Hepatocyte (in vitro differentiated cells): ENCODE measurements around the gene TMEM123.

Source experiments
- CTCF ChIP-seq: fragments of 200-600 bp; sonication (generic); IDR thresholded peaks from 2 replicates; pipeline ENCODE4 v1.5.1; 2016; ENCODE audit warnings: antibody characterized with exemption, mild to moderate bottlenecking; ENCODE audit not compliant: poor library complexity
- EZH2 ChIP-seq: fragments of 200-600 bp; sonication (generic); IDR thresholded peaks from 2 replicates; pipeline ENCODE4 v1.6.1; 2016; ENCODE audit warnings: antibody characterized with exemption, mild to moderate bottlenecking, borderline replicate concordance
- EZH2phosphoT487 ChIP-seq: fragments of 200-600 bp; sonication (generic); IDR thresholded peaks from one replicate; pipeline ENCODE4 v1.6.1; 2018; ENCODE audit warnings: antibody characterized with exemption, mild to moderate bottlenecking, low read depth, moderate library complexity; ENCODE audit not compliant: unreplicated experiment, severe bottlenecking

DNA sequence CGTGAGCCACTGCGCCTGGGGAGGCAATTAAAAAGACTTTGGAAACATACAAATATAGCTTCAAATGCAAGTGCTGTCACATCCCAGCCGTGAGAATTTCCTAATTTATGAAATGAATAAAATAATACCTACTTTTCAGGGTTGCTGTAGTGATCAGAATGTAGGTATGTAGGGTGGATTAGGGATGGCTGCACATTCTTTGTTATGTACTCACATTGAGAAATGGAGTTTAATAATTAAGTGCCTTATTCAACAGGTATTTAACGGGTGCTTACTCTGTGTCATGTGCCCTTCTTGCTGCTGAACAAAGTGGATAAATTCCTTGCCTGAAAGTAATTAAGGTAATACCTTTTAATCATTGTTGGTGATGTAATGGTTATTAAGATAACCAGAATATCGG lies 41.0 kb upstream of the TMEM123 start:
- TF ChIP-seq CTCF (no peak), EZH2phosphoT487 (no peak), EZH2 (no peak)
